WTC11 (cell line): Measurements from ENCODE around the gene PTPRG. TPM values are rescaled to one million over a fixed set of nuclear protein-coding genes. Genes with fewer than 3 reads are reported as not detected.
A peak's percentile ranks its signal among the peaks of the same experiment; 100 is the strongest.

Source experiments
- ATAC-seq: fragments of 200-7000 bp; cut with Tn5 transposase; 2 replicates; pipeline ENCODE4 v1.10.0; 2021; ENCODE audit warnings: mild to moderate bottlenecking, moderate library complexity
- CTCF ChIA-PET: fragments of 300-600 bp; sonication (Branson Sonifier 250); formaldehyde crosslinking; loops from one replicate; lab custom pipeline; 2021; ENCODE audit warnings: antibody characterized with exemption; lab: Charles Lee
- POLR2A ChIA-PET: fragments of 350-600 bp; sonication (Branson Sonifier 250); formaldehyde crosslinking; loops from one replicate; lab custom pipeline; 2021; ENCODE audit warnings: antibody characterized with exemption; lab: Charles Lee
- DNase-seq: peaks from one replicate; pipeline ENCODE4 v3.0.0; 2021; ENCODE audit warnings: low spot score
- H3K27ac Mint-ChIP-seq: 2 replicates; pipeline ENCODE4 v1.8.0; 2021; ENCODE audit warnings: mixed read lengths
- H3K27me3 Mint-ChIP-seq: 2 replicates; pipeline ENCODE4 v1.8.0; 2021; ENCODE audit warnings: low read depth, mild to moderate bottlenecking, moderate library complexity, mixed read lengths
- H3K36me3 Mint-ChIP-seq: 2 replicates; pipeline ENCODE4 v1.8.0; 2021; ENCODE audit warnings: mixed read lengths
- H3K4me1 Mint-ChIP-seq: 2 replicates; pipeline ENCODE4 v1.8.0; 2022; ENCODE audit warnings: mixed read lengths
- H3K4me3 Mint-ChIP-seq: 2 replicates; pipeline ENCODE4 v1.8.0; 2021; ENCODE audit warnings: mild to moderate bottlenecking, moderate library complexity, mixed read lengths
- H3K9me3 Mint-ChIP-seq: 2 replicates; pipeline ENCODE4 v1.8.0; 2021; ENCODE audit warnings: mixed read lengths
- ATF1 ChIP-seq: sonication (generic); formaldehyde crosslinking; IDR thresholded peaks from 2 replicates; pipeline ENCODE4 v1.8.1; 2023; ENCODE audit warnings: mild to moderate bottlenecking, moderate library complexity, missing genetic modification reagents
- ATF3 ChIP-seq: sonication (generic); formaldehyde crosslinking; conservative IDR thresholded peaks from 2 replicates; pipeline ENCODE4 v1.8.1; 2022; ENCODE audit warnings: mild to moderate bottlenecking, missing genetic modification reagents
- E2F5 ChIP-seq: sonication (generic); formaldehyde crosslinking; IDR thresholded peaks from 2 replicates; pipeline ENCODE4 v1.8.1; 2022; ENCODE audit warnings: mild to moderate bottlenecking, moderate library complexity, missing genetic modification reagents
- ESRRA ChIP-seq: sonication (generic); formaldehyde crosslinking; IDR thresholded peaks from 2 replicates; pipeline ENCODE4 v1.8.1; 2022; ENCODE audit warnings: mild to moderate bottlenecking, missing genetic modification reagents, borderline replicate concordance
- ETV6 ChIP-seq: sonication (generic); formaldehyde crosslinking; IDR thresholded peaks from 2 replicates; pipeline ENCODE4 v1.8.1; 2022; ENCODE audit warnings: mild to moderate bottlenecking, missing genetic modification reagents
- FOXJ3 ChIP-seq: sonication (generic); formaldehyde crosslinking; IDR thresholded peaks from 2 replicates; pipeline ENCODE4 v1.9.0; 2021; ENCODE audit warnings: missing genetic modification reagents, mild to moderate bottlenecking, borderline replicate concordance
- FOXP1 ChIP-seq: sonication (generic); formaldehyde crosslinking; IDR thresholded peaks from 2 replicates; pipeline ENCODE4 v1.8.0; 2022; ENCODE audit warnings: missing genetic modification reagents, mild to moderate bottlenecking, moderate library complexity, borderline replicate concordance
- HMGXB4 ChIP-seq: sonication (generic); formaldehyde crosslinking; IDR thresholded peaks from 2 replicates; pipeline ENCODE4 v1.8.1; 2023; ENCODE audit warnings: mild to moderate bottlenecking, moderate library complexity, missing genetic modification reagents
- MAX ChIP-seq: sonication (generic); formaldehyde crosslinking; IDR thresholded peaks from 2 replicates; pipeline ENCODE4 v1.8.0; 2022; ENCODE audit warnings: mild to moderate bottlenecking, missing genetic modification reagents
- MXD4 ChIP-seq: fragments of 250-450 bp; sonication (Bioruptor Pico); IDR thresholded peaks from 2 replicates; pipeline ENCODE4 v1.8.0; 2021; ENCODE audit warnings: mild to moderate bottlenecking, moderate library complexity, borderline replicate concordance
- NFE2L1 ChIP-seq: sonication (generic); formaldehyde crosslinking; IDR thresholded peaks from 2 replicates; pipeline ENCODE4 v1.8.1; 2023; ENCODE audit warnings: missing genetic modification reagents
- NR3C1 ChIP-seq: sonication (generic); formaldehyde crosslinking; conservative IDR thresholded peaks from 2 replicates; pipeline ENCODE4 v1.8.1; 2023; ENCODE audit warnings: low read depth, mild to moderate bottlenecking, missing genetic modification reagents
- ZNF121 ChIP-seq: sonication (generic); formaldehyde crosslinking; IDR thresholded peaks from 2 replicates; pipeline ENCODE4 v1.8.0; 2023; ENCODE audit warnings: missing genetic modification reagents
- ZNF219 ChIP-seq: sonication (generic); formaldehyde crosslinking; IDR thresholded peaks from 2 replicates; pipeline ENCODE4 v1.8.0; 2023; ENCODE audit warnings: missing genetic modification reagents, mild to moderate bottlenecking, borderline replicate concordance
- ZNF425 ChIP-seq: fragments of 250-450 bp; sonication (Bioruptor Pico); conservative IDR thresholded peaks from 2 replicates; pipeline ENCODE4 v1.9.0; 2021; ENCODE audit warnings: mild to moderate bottlenecking
- total RNA-seq: library from RNA; stranded (reverse); gene quantifications from 3 replicates; pipeline ENCODE4 v1.2.3, GENCODE V29; 2021

PTPRG gene
- total RNA-seq, 1 experiment from 2014 or later: 106 TPM

- Mint-ChIP-seq H3K27me3 (no peaks in the 10 kb centered on the region), H3K9me3 (peaks cover 18% of the 10 kb centered on the region), H3K4me1 (peaks cover 37% of the 10 kb centered on the region), H3K36me3 (peaks cover 43% of the 10 kb centered on the region), H3K4me3 (no peak overlapping the region), H3K27ac (peak overlapping the region; percentile 4; the same call in 1 of the 2 replicates)
- ATAC-seq (no peak), DNase-seq (no peak)
- ChIA-PET CTCF (no interaction called here), POLR2A (no interaction called here)
- TF ChIP-seq ATF3 (CRISPR knock-in tag) (no peak), ETV6 (CRISPR knock-in tag) (no peak), ZNF425 (CRISPR knock-in tag) (no peak), E2F5 (CRISPR knock-in tag) (no peak), NR3C1 (CRISPR knock-in tag) (no peak), FOXJ3 (no peak)
These were observed 40.5 kb downstream of the PTPRG start for GRCh38 chr3:61601831-61602230.

GRCh38 chr3:61602466-61602865 lies 41.1 kb downstream of the PTPRG start:
- Mint-ChIP-seq H3K36me3 (peaks cover 43% of the 10 kb centered on the region), H3K4me3 (no peak overlapping the region), H3K4me1 (peaks cover 36% of the 10 kb centered on the region), H3K27me3 (no peaks in the 10 kb centered on the region), H3K9me3 (peaks cover 18% of the 10 kb centered on the region)
- CTCF ChIA-PET: no interaction called here
- ATAC-seq: no peak
- TF ChIP-seq ZNF219 (CRISPR knock-in tag) (no peak), MXD4 (no peak), HMGXB4 (CRISPR knock-in tag) (no peak), ESRRA (CRISPR knock-in tag) (no peak), MAX (CRISPR knock-in tag) (no peak), FOXP1 (CRISPR knock-in tag) (no peak), ATF1 (no peak)
- TF ChIP-seq, all 79 proteins: peak for 0
- H3K27ac Mint-ChIP-seq: peak overlapping the region; percentile 14
- DNase-seq: no peak
- POLR2A ChIA-PET: no interaction called here

GRCh38 chr3:61605589-61606175 lies 44.3 kb downstream of the PTPRG start:
- CTCF ChIA-PET: interaction anchor here (1.2 to 2.7 kb wide), 2 partner anchors 41 to 331 kb away, joined by 4 to 10 read pairs; no protein-coding TSS in a partner anchor
- POLR2A ChIA-PET: interaction anchor here (0.6 kb wide), 1 partner anchor 88 kb away, joined by 11 read pairs; no protein-coding TSS in a partner anchor
- Mint-ChIP-seq H3K4me3 (no peak overlapping the region), H3K9me3 (peaks cover 22% of the 10 kb centered on the region), H3K27me3 (no peaks in the 10 kb centered on the region), H3K27ac (no peak overlapping the region), H3K36me3 (peaks cover 47% of the 10 kb centered on the region), H3K4me1 (peaks cover 33% of the 10 kb centered on the region)
- peak; percentile 94 for TF ChIP-seq ZNF121 (CRISPR knock-in tag)
- no peak for TF ChIP-seq NFE2L1 (CRISPR knock-in tag)
- ATAC-seq (no peak), DNase-seq (no peak)
